Ishikawa (cell line): ENCODE results near the gene SH3BP4.
A peak's percentile ranks its signal among the peaks of the same experiment; 100 is the strongest.

Experiments used
- EGR1 ChIP-seq: IDR thresholded peaks from 2 replicates; pipeline ENCODE4 v1.6.1; 2012
- EP300 ChIP-seq: IDR thresholded peaks from 2 replicates; pipeline ENCODE4 v1.6.1; 2012; ENCODE audit warnings: borderline replicate concordance
- FOXM1 ChIP-seq: IDR thresholded peaks from 2 replicates; pipeline ENCODE4 v1.6.1; 2012; ENCODE audit warnings: low read depth, borderline replicate concordance
- NFIC ChIP-seq: IDR thresholded peaks from 2 replicates; pipeline ENCODE4 v1.6.1; 2012
- REST ChIP-seq: IDR thresholded peaks from 2 replicates; pipeline ENCODE4 v1.6.1; 2012; ENCODE audit warnings: low read depth, mild to moderate bottlenecking
- TAF1 ChIP-seq: IDR thresholded peaks from 2 replicates; pipeline ENCODE4 v1.6.1; 2012; ENCODE audit warnings: low read depth, mild to moderate bottlenecking
- USF1 ChIP-seq: IDR thresholded peaks from 2 replicates; pipeline ENCODE4 v1.6.1; 2012

- no peak for TF ChIP-seq REST
- TF ChIP-seq FOXM1 = no peak
- TF ChIP-seq NFIC = no peak
- TF ChIP-seq EP300 = no peak
- no peak for TF ChIP-seq EGR1
- TF ChIP-seq TAF1 = peak; percentile 36; the same call in 1 of the 2 replicates
- no peak for TF ChIP-seq USF1
These were observed 676 bp downstream of the SH3BP4 start for GRCh38 chr2:234952270-234953115.
